DOHH2 (cell line): ENCODE results near the gene DNAJC15.

Source experiments
- H3F3A ChIP-seq: fragments of 200-600 bp; sonication (generic), shearing (Covaris generic); 2 replicates; pipeline ENCODE4 v1.6.0; 2016; ENCODE audit warnings: antibody characterized with exemption, mild to moderate bottlenecking; ENCODE audit not compliant: control insufficient read depth, insufficient read depth
- H3K27ac ChIP-seq: fragments of 200-600 bp; sonication (generic); 2 replicates; pipeline ENCODE4 v1.5.1; 2014; ENCODE audit warnings: low read depth, mild to moderate bottlenecking, low read length, moderate library complexity
- H3K27me3 ChIP-seq: fragments of 200-600 bp; sonication (generic); 2 replicates; pipeline ENCODE4 v1.6.1; 2014; ENCODE audit warnings: mild to moderate bottlenecking, low read length, mixed read lengths; ENCODE audit not compliant: control insufficient read depth
- H3K36me3 ChIP-seq: fragments of 200-600 bp; sonication (generic); 2 replicates; pipeline ENCODE4 v1.6.1; 2014; ENCODE audit warnings: mild to moderate bottlenecking, low read length, moderate library complexity, mixed read lengths; ENCODE audit not compliant: control insufficient read depth
- H3K4me1 ChIP-seq: fragments of 200-600 bp; sonication (generic); 2 replicates; pipeline ENCODE4 v1.6.1; 2014; ENCODE audit warnings: mild to moderate bottlenecking, low read length, mixed read lengths; ENCODE audit not compliant: control insufficient read depth
- H3K4me2 ChIP-seq: fragments of 200-600 bp; sonication (generic); 2 replicates; pipeline ENCODE4 v1.6.0; 2014; ENCODE audit warnings: mild to moderate bottlenecking, low read length, moderate library complexity
- H3K4me3 ChIP-seq: fragments of 200-600 bp; sonication (generic); 2 replicates; pipeline ENCODE4 v1.5.1; 2014; ENCODE audit warnings: mild to moderate bottlenecking, low read length, mixed read lengths
- H3K79me2 ChIP-seq: fragments of 200-600 bp; sonication (generic); 2 replicates; pipeline ENCODE4 v1.6.1; 2014; ENCODE audit warnings: mild to moderate bottlenecking, low read length, mixed read lengths; ENCODE audit not compliant: control insufficient read depth
- H3K9me2 ChIP-seq: fragments of 200-600 bp; sonication (generic); replicated peaks from 2 replicates; pipeline ENCODE4 v1.6.1; 2014; ENCODE audit warnings: mild to moderate bottlenecking, low read length, mixed read lengths; ENCODE audit not compliant: control insufficient read depth
- H3K9me3 ChIP-seq: fragments of 200-600 bp; sonication (generic); 2 replicates; pipeline ENCODE4 v1.6.1; 2014; ENCODE audit warnings: antibody characterized with exemption, low read length, mixed read lengths; ENCODE audit not compliant: control insufficient read depth, insufficient read depth
- H4K20me1 ChIP-seq: fragments of 200-600 bp; sonication (generic); 2 replicates; pipeline ENCODE4 v1.6.0; 2014; ENCODE audit warnings: low read depth, mild to moderate bottlenecking, antibody characterized with exemption, low read length, moderate library complexity; ENCODE audit not compliant: control insufficient read depth, insufficient read depth
- CTCF ChIP-seq: fragments of 200-600 bp; sonication (generic); IDR thresholded peaks from one replicate; pipeline ENCODE4 v1.5.1; 2014; ENCODE audit warnings: antibody characterized with exemption, mild to moderate bottlenecking, low read depth, low read length; ENCODE audit not compliant: poor library complexity, severe bottlenecking
- EZH2phosphoT487 ChIP-seq: fragments of 200-600 bp; sonication (generic); IDR thresholded peaks from 2 replicates; pipeline ENCODE4 v1.6.1; 2017; ENCODE audit warnings: borderline replicate concordance, mild to moderate bottlenecking, antibody characterized with exemption, low read length, moderate library complexity, mixed read lengths

DNAJC15 gene

GRCh38 chr13:43156916-43157315 lies 133.5 kb downstream of the DNAJC15 start:
- H3K4me3 ChIP-seq = no peak overlapping the region
- no peak overlapping the region for H3K27ac ChIP-seq
- no peaks in the 10 kb centered on the region for H3K36me3 ChIP-seq
- no peaks in the 10 kb centered on the region for H3F3A ChIP-seq
- H3K9me2 ChIP-seq = no peaks in the 10 kb centered on the region
- TF ChIP-seq EZH2phosphoT487 = no peak
- no peak for TF ChIP-seq CTCF
- no peaks in the 10 kb centered on the region for H3K79me2 ChIP-seq
- no peaks in the 10 kb centered on the region for H3K9me3 ChIP-seq
- H3K4me1 ChIP-seq = no peaks in the 10 kb centered on the region
- H3K27me3 ChIP-seq = no peaks in the 10 kb centered on the region
- H3K4me2 ChIP-seq = no peak overlapping the region
- no peaks in the 10 kb centered on the region for H4K20me1 ChIP-seq

- Histone ChIP-seq H3K4me2 (no peak overlapping the region), H3K27me3 (no peaks in the 10 kb centered on the region), H3K4me1 (no peaks in the 10 kb centered on the region), H3K4me3 (no peak overlapping the region), H3K9me3 (no peaks in the 10 kb centered on the region), H4K20me1 (no peaks in the 10 kb centered on the region), H3K27ac (no peak overlapping the region), H3K79me2 (no peaks in the 10 kb centered on the region), H3K9me2 (no peaks in the 10 kb centered on the region), H3K36me3 (no peaks in the 10 kb centered on the region), H3F3A (no peaks in the 10 kb centered on the region)
- TF ChIP-seq EZH2phosphoT487 = no peak
- TF ChIP-seq CTCF = no peak
Measured at GRCh38 chr13:43157796-43158195, 134.4 kb downstream of the DNAJC15 start.

GRCh38 chr13:43158516-43158915 lies 135.1 kb downstream of the DNAJC15 start:
- Histone ChIP-seq H3K9me3 (no peaks in the 10 kb centered on the region), H3K36me3 (no peaks in the 10 kb centered on the region), H3K27ac (no peak overlapping the region), H3F3A (no peaks in the 10 kb centered on the region), H4K20me1 (no peaks in the 10 kb centered on the region), H3K4me2 (no peak overlapping the region), H3K27me3 (no peaks in the 10 kb centered on the region), H3K9me2 (no peaks in the 10 kb centered on the region), H3K4me3 (no peak overlapping the region), H3K4me1 (no peaks in the 10 kb centered on the region), H3K79me2 (no peaks in the 10 kb centered on the region)
- TF ChIP-seq CTCF (no peak), EZH2phosphoT487 (no peak)

- H3K79me2 ChIP-seq = no peaks in the 10 kb centered on the region
- TF ChIP-seq EZH2phosphoT487 (no peak), CTCF (no peak)
Measured at GRCh38 chr13:43159026-43159461, 135.7 kb downstream of the DNAJC15 start.

More at GRCh38 chr13:43159026-43159461, 135.7 kb downstream of the DNAJC15 start:
- Histone ChIP-seq H4K20me1 (no peaks in the 10 kb centered on the region), H3K4me3 (no peak overlapping the region), H3K9me3 (no peaks in the 10 kb centered on the region), H3F3A (no peaks in the 10 kb centered on the region), H3K4me1 (no peaks in the 10 kb centered on the region), H3K27ac (no peak overlapping the region), H3K36me3 (no peaks in the 10 kb centered on the region), H3K9me2 (no peaks in the 10 kb centered on the region), H3K4me2 (no peak overlapping the region), H3K27me3 (no peaks in the 10 kb centered on the region)
